ENCODE data around the gene STK25. TPM values are rescaled to one million over a fixed set of nuclear protein-coding genes. Genes with fewer than 3 reads are reported as not detected.

The STK25 gene
- total RNA-seq, 2 donors from 2014 or later, result 87.8 to 144 TPM

GRCh38 chr2:241475267-241475666 is 33.1 kb downstream of the STK25 start:
- Histone ChIP-seq H3K4me1 (no peaks in the 10 kb centered on the region), H3K27ac (no peak overlapping the region), H3K9me3 (no peaks in the 10 kb centered on the region), H3K27me3 (no peaks in the 10 kb centered on the region), H3K36me3 (peaks cover 4% of the 10 kb centered on the region), H3K9ac (ENCODE audit: low read depth in 2 of 2, low read length in 2 of 2) (no peak overlapping the region), H3K4me3 (no peak overlapping the region)
- intact Hi-C loops (cut with DNase I), result no loop called here
- TF ChIP-seq, protein P1, sequence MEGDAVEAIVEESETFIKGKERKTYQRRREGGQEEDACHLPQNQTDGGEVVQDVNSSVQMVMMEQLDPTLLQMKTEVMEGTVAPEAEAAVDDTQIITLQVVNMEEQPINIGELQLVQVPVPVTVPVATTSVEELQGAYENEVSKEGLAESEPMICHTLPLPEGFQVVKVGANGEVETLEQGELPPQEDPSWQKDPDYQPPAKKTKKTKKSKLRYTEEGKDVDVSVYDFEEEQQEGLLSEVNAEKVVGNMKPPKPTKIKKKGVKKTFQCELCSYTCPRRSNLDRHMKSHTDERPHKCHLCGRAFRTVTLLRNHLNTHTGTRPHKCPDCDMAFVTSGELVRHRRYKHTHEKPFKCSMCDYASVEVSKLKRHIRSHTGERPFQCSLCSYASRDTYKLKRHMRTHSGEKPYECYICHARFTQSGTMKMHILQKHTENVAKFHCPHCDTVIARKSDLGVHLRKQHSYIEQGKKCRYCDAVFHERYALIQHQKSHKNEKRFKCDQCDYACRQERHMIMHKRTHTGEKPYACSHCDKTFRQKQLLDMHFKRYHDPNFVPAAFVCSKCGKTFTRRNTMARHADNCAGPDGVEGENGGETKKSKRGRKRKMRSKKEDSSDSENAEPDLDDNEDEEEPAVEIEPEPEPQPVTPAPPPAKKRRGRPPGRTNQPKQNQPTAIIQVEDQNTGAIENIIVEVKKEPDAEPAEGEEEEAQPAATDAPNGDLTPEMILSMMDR (IDR thresholded peaks at IDR 0.05), result no peak
- no peak for DNase-seq

- H3K9me3 ChIP-seq, result no peaks in the 10 kb centered on the region
- H3K4me3 ChIP-seq, result no peak overlapping the region
- intact Hi-C loops (cut with DNase I), result no loop called here
- no peak for DNase-seq
- no peak overlapping the region for H3K9ac ChIP-seq (ENCODE audit: low read depth in 2 of 2, low read length in 2 of 2)
- H3K36me3 ChIP-seq, result no peaks in the 10 kb centered on the region
- no peak overlapping the region for H3K27ac ChIP-seq
- TF ChIP-seq, protein P1 (IDR thresholded peaks at IDR 0.05), result no peak
- H3K27me3 ChIP-seq, result no peaks in the 10 kb centered on the region
- no peaks in the 10 kb centered on the region for H3K4me1 ChIP-seq
Measured at GRCh38 chr2:241473399-241473798, 35.0 kb downstream of the STK25 start.

- no peaks in the 10 kb centered on the region for H3K36me3 ChIP-seq
- no peak overlapping the region for H3K4me3 ChIP-seq
Measured at GRCh38 chr2:241469746-241470145, 38.6 kb downstream of the STK25 start.

DNA sequence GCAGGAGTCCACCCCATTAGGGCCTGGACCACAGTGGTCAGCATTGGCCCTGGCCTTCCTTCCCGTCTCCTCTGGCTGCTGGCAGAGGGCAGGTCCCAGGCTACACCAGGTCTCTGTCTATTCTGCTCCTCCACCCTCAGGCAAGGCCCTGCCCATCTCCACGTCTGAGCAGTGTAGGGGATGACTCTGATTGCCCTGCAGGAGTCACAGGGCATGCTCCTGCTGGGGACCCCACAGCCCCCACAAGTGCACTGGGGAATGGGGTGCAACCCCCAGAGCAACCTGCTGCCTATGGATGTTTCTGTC is 40.0 kb downstream of the STK25 start:
- no peak overlapping the region for H3K27ac ChIP-seq
- H3K36me3 ChIP-seq, result no peaks in the 10 kb centered on the region
- no peaks in the 10 kb centered on the region for H3K27me3 ChIP-seq
- H3K9me3 ChIP-seq, result no peaks in the 10 kb centered on the region
- TF ChIP-seq, protein P1 (IDR thresholded peaks at IDR 0.05), result no peak
- H3K4me1 ChIP-seq, result no peaks in the 10 kb centered on the region
- H3K4me3 ChIP-seq, result no peak overlapping the region
- DNase-seq, result no peak
- H3K9ac ChIP-seq (ENCODE audit: low read depth in 2 of 2, low read length in 2 of 2), result no peak overlapping the region
- intact Hi-C loops (cut with DNase I), result no loop called here

More at GRCh38 chr2:241469746-241470145, 38.6 kb downstream of the STK25 start:
- intact Hi-C loops (cut with DNase I), result no loop called here
- H3K27me3 ChIP-seq, result no peaks in the 10 kb centered on the region
- no peak overlapping the region for H3K27ac ChIP-seq
- TF ChIP-seq, protein P1 (IDR thresholded peaks at IDR 0.05), result no peak
- no peak overlapping the region for H3K9ac ChIP-seq (ENCODE audit: low read depth in 2 of 2, low read length in 2 of 2)
- no peaks in the 10 kb centered on the region for H3K9me3 ChIP-seq
- DNase-seq, result no peak
- no peaks in the 10 kb centered on the region for H3K4me1 ChIP-seq

DNA sequence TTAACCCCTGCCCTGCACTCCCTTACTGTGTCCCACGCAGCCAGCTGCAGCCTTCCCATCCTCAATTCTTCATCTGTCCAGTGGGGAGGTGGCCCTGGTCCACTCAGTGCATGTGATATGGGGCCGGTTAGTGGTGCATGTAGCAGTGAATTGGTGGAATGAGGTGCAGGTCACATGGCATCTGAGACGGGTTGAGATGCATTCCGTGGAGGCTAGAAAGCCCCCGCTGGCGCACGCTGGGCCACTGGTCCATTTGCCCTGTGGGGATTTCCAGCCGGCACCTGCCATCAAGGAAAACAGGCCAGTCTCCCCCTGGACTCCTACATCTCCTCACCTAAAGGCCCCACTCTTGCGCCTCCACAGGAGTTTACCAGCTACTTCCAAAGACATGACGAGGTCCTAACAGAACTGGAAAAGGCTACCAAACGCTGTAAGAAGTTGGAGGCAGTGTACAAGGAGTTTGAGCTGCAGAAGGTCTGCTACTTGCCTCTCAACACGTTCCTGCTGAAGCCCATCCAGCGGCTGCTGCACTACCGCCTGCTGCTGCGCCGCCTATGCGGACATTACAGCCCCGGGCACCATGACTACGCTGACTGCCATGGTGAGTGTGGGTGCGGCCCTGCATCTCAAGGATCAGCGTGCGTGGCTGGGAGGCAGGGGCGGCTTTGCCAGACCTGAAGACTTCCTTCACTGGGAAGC is 40.5 kb downstream of the STK25 start:
- TF ChIP-seq, protein P1 (IDR thresholded peaks at IDR 0.05), result no peak
- Histone ChIP-seq H3K9me3 (no peaks in the 10 kb centered on the region), H3K27me3 (no peaks in the 10 kb centered on the region), H3K4me1 (no peaks in the 10 kb centered on the region), H3K9ac (ENCODE audit: low read depth in 2 of 2, low read length in 2 of 2) (no peak overlapping the region), H3K36me3 (no peaks in the 10 kb centered on the region), H3K4me3 (no peak overlapping the region), H3K27ac (no peak overlapping the region)
- DNase-seq, result no peak
- intact Hi-C loops (cut with DNase I), result no loop called here

Data from colonic mucosa (tissue), 4 donors.